RWPE1 (cell line): ENCODE measurements around the gene PMPCA.

Experiments used
- CTCF ChIA-PET: fragments of 350-600 bp; sonication (Branson Sonifier 250); formaldehyde crosslinking; extraction: SDS; loops from one replicate; lab custom pipeline; 2021; lab: Yijun Ruan, JAX
- POLR2A ChIA-PET: fragments of 400-600 bp; formaldehyde crosslinking; extraction: SDS; loops from one replicate; lab custom pipeline; 2020; ENCODE audit warnings: antibody characterized with exemption; ENCODE audit not compliant: low non-redundant PET; lab: Yijun Ruan, JAX
- DNase-seq: peaks from one replicate; pipeline ENCODE4 v3.0.0; 2012; ENCODE audit warnings: low spot score
- H3K27ac ChIP-seq: fragments of 450-650 bp; 2 replicates; pipeline ENCODE4 v1.5.1; 2017
- TF ChIP-seq, protein P1 (sequence below): fragments of 450-650 bp; conservative IDR thresholded peaks from 2 replicates; pipeline ENCODE4 v1.5.1; 2017; ENCODE audit warnings: low read depth, mild to moderate bottlenecking

Gene PMPCA

GRCh38 chr9:136457326-136457725, 46.9 kb downstream of the PMPCA start:
- CTCF ChIA-PET: no interaction called here
- POLR2A ChIA-PET: interaction anchor here (0.7 kb wide), 1 partner anchor 16 kb away, joined by 3 read pairs; no protein-coding TSS in a partner anchor
- TF ChIP-seq, protein P1, sequence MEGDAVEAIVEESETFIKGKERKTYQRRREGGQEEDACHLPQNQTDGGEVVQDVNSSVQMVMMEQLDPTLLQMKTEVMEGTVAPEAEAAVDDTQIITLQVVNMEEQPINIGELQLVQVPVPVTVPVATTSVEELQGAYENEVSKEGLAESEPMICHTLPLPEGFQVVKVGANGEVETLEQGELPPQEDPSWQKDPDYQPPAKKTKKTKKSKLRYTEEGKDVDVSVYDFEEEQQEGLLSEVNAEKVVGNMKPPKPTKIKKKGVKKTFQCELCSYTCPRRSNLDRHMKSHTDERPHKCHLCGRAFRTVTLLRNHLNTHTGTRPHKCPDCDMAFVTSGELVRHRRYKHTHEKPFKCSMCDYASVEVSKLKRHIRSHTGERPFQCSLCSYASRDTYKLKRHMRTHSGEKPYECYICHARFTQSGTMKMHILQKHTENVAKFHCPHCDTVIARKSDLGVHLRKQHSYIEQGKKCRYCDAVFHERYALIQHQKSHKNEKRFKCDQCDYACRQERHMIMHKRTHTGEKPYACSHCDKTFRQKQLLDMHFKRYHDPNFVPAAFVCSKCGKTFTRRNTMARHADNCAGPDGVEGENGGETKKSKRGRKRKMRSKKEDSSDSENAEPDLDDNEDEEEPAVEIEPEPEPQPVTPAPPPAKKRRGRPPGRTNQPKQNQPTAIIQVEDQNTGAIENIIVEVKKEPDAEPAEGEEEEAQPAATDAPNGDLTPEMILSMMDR: no peak
- no peak for DNase-seq
- peak overlapping the region; percentile 1; the same call in 1 of the 2 replicates for H3K27ac ChIP-seq

DNA sequence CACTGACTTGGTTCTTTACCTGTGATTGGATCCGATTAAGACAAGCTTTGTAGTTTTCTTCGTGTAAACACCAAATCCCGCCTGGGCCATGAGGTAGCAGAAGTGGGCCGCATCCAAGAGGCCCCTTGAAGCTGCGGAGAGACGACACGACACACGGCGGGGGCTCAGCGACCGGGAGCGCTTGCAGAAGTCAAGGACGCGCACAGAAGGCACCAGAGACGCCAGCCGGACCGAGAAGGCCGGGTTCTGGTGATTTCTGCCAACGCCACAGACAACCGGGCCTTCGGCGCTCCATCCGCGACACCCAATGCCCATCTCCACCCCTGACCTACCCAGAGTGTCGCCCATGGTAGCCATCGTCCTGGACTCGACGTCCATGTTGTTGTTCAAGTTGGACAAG, 49.0 kb downstream of the PMPCA start:
- H3K27ac ChIP-seq: peak overlapping the region; percentile 9; the same call in 1 of the 2 replicates
- POLR2A ChIA-PET: no interaction called here
- CTCF ChIA-PET: no interaction called here
- TF ChIP-seq, protein P1: no peak
- DNase-seq: no peak

GRCh38 chr9:136460772-136461325, 50.4 kb downstream of the PMPCA start:
- no peak for DNase-seq
- no peak overlapping the region for H3K27ac ChIP-seq
- ChIA-PET CTCF (interaction anchor here (0.8 kb wide), 1 partner anchor 15 kb away, joined by 7 read pairs; no protein-coding TSS in a partner anchor), POLR2A (no interaction called here)
- TF ChIP-seq, protein P1: no peak

GRCh38 chr9:136462664-136463063, 52.2 kb downstream of the PMPCA start:
- H3K27ac ChIP-seq: peak overlapping the region; percentile 0; the same call in 1 of the 2 replicates
- DNase-seq: no peak

DNA sequence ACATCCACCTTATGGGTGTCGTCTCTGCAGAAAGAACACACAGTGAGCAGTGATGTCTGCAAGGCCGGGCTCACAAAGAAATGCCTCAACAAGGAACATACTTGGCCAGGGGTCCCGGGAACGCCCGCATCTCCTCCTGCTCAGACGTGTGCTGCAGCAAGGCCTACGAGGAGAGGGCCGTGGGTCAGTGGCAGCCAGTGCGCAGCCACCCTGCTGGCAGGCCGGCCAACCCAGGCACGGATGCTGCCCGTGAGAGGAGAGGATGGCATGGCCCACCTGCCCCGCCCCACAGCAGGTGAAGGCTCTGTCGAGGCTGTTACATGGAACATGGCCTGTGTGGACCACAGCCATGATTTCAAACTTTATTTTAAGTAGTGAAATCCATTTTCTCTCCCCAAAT, 53.1 kb downstream of the PMPCA start:
- no peak for DNase-seq
- ChIA-PET CTCF (no interaction called here), POLR2A (no interaction called here)
- H3K27ac ChIP-seq: no peak overlapping the region
- TF ChIP-seq, protein P1: no peak

More at GRCh38 chr9:136462664-136463063, 52.2 kb downstream of the PMPCA start:
- TF ChIP-seq, protein P1: no peak
- ChIA-PET POLR2A (no interaction called here), CTCF (no interaction called here)

GRCh38 chr9:136464241-136464640, 53.8 kb downstream of the PMPCA start:
- ChIA-PET POLR2A (no interaction called here), CTCF (interaction anchor here (0.6 to 0.7 kb wide), 2 partner anchors 36 to 166 kb away, joined by 4 read pairs; no protein-coding TSS in a partner anchor)
- TF ChIP-seq, protein P1: no peak
- DNase-seq: no peak
- no peak overlapping the region for H3K27ac ChIP-seq
